HCT116 (cell line): ENCODE measurements around the gene BTBD9.

ENCODE experiments used
- ATF3 ChIP-seq: IDR thresholded peaks from 2 replicates; pipeline ENCODE4 v1.6.1; 2012
- CEBPB ChIP-seq: IDR thresholded peaks from 2 replicates; pipeline ENCODE4 v1.6.1; 2012; ENCODE audit warnings: low read depth
- CTCF ChIP-seq, 3 experiments: fragments of 200-600 bp in 1 of 3; sonication (generic) in 1 of 3; IDR thresholded peaks in 2 of 3; conservative IDR thresholded peaks in 1 of 3; 2 replicates each; pipeline ENCODE4 v1.5.1; 2012 to 2017; ENCODE audit warnings: low read depth in 2 of 3, low read length in 2 of 3, antibody characterized with exemption in 1 of 3, borderline replicate concordance in 1 of 3, control low read depth in 1 of 3, mild to moderate bottlenecking in 1 of 3, mixed read lengths in 1 of 3, mixed run types in 1 of 3, moderate library complexity in 1 of 3; ENCODE audit not compliant: insufficient read depth in 1 of 3
- EZH2phosphoT487 ChIP-seq: fragments of 200-600 bp; IDR thresholded peaks from 2 replicates; pipeline ENCODE4 v1.6.1; 2018; ENCODE audit warnings: antibody characterized with exemption, borderline replicate concordance
- FOSL1 ChIP-seq: IDR thresholded peaks from 2 replicates; pipeline ENCODE4 v1.6.1; 2012; ENCODE audit warnings: low read depth
- POLR2A ChIP-seq: IDR thresholded peaks from 2 replicates; pipeline ENCODE4 v1.7.0; 2011; ENCODE audit warnings: borderline replicate concordance; ENCODE audit not compliant: insufficient read depth, insufficient read length; ENCODE audit errors: extremely low read depth
- POLR2AphosphoS5 ChIP-seq: IDR thresholded peaks from 2 replicates; pipeline ENCODE4 v1.6.1; 2011; ENCODE audit warnings: mild to moderate bottlenecking, low read depth, low read length, moderate library complexity
- REST ChIP-seq: IDR thresholded peaks from 2 replicates; pipeline ENCODE4 v1.6.1; 2012; ENCODE audit warnings: low read depth
- SIN3A ChIP-seq: IDR thresholded peaks from 2 replicates; pipeline ENCODE4 v1.6.1; 2012; ENCODE audit warnings: low read depth
- SRF ChIP-seq: IDR thresholded peaks from 2 replicates; pipeline ENCODE4 v1.6.1; 2012; ENCODE audit warnings: low read depth
- YY1 ChIP-seq: IDR thresholded peaks from 2 replicates; pipeline ENCODE4 v1.6.1; 2011; ENCODE audit warnings: low read length, low read depth, moderate library complexity, mild to moderate bottlenecking; ENCODE audit not compliant: insufficient replicate concordance; ENCODE audit errors: extremely low read depth
- ZFX ChIP-seq: fragments of 450-650 bp; IDR thresholded peaks from 2 replicates; pipeline ENCODE4 v1.6.1; 2017
- ZNF274 ChIP-seq: fragments of 200-500 bp; sonication (Bioruptor generic); IDR thresholded peaks from 2 replicates; pipeline ENCODE4 v1.6.1; 2014; ENCODE audit warnings: mild to moderate bottlenecking, low read depth, low read length, inconsistent platforms

- TF ChIP-seq CTCF (IDR thresholded peaks at IDR 0.05 in 2 of 3, conservative IDR thresholded peaks at IDR 0.05 in 1 of 3; ENCODE audit: borderline replicate concordance in 1 of 3, insufficient read depth in 1 of 3, low read depth in 2 of 3, low read length in 2 of 3) (no peak), SRF (no peak), EZH2phosphoT487 (no peak), POLR2A (no peak), REST (no peak), POLR2AphosphoS5 (no peak), YY1 (no peak), ZNF274 (no peak), ZFX (no peak), ATF3 (no peak), SIN3A (no peak), FOSL1 (no peak), CEBPB (no peak)
Measured at GRCh38 chr6:38375937-38376336, 263.8 kb downstream of the BTBD9 start.
